ENCODE data around the gene TXN.
"Not testable (repeated sequence)": the region's sequence is repeated elsewhere in the genome, so short reads cannot be mapped to it uniquely, and the experiment has no call there.

The TXN gene

DNA sequence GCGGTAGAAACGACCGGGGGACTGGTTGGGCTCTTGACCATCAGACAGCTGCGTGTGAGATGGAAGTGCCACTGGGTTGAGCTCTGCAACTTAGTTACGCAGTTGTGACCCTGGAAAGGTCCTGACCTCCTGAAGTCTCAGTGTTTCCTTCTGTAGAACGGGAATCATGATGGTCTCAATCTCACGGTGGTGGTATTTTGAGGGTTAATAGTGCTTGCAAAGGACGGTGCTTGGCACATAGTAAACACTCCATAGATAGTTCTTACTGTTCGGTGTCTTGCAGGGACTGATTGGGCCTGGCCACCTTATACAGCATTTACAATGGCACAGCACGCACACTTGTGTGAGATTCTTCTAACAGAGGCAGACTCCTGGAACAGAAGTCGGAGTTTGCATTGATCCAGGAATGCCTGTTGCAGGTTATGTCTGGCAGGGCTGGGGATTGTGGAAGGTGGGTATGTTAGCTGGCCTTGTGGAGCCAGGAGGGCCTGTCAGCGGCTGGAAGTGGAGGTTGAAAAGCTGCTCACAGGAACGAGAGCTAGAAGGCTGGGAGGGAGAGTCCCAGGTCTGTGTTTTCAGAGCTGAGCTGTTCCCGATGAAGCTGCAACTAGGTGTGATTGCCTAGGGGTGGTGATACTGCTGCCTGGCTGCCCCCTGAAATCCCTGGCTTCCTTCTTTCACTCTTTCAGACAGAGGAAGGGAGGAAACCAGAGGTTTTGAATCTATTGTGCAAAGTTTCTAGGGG is 962 bp upstream of the TXN start:
- DNase-seq, result peak; percentile 55

DNA sequence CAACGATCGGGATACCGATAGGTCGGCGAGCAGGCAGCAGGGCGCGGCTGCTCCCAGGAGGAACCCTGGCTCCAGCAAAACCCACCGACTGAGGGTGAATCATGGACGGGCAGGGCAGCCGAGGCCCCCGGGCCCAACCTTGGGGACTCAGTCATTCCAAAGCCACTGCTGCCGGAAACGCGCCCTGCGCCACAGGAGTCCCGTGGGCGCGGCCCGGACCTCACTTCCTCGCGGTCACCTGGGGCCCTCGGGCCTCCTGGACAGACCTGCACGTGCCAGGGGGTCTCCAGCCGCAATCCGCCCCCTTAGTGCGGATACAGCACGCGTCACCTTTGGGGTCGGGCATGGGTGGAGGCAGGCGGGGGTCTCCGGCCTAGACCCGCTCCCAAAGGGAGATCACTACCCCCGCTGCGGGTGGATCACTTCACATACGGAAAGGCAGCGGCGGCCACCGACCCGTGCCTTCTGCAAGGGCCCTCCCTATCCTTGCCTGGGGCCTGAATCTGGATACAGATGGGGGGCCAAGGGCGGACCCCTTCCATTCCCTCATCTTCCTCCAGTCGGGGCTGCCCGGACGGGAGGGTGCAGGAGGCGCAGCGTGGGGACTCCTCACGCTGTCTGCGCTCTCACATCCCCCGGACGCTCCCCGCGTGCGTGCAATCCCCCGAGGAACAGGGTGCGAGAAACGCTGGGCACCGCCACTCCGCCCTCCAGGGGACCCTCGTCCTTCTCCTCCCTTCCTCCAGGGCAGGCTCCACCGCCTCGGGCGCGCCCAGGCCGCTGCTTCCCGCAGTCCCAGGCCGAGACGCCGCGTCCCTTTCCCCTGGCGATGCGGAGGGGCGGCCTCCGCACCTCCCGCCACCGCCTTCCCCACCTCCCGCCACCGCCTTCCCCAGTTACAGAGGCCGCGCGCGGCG is 586 bp downstream of the TXN start:
- peak; percentile 83 for DNase-seq

DNA sequence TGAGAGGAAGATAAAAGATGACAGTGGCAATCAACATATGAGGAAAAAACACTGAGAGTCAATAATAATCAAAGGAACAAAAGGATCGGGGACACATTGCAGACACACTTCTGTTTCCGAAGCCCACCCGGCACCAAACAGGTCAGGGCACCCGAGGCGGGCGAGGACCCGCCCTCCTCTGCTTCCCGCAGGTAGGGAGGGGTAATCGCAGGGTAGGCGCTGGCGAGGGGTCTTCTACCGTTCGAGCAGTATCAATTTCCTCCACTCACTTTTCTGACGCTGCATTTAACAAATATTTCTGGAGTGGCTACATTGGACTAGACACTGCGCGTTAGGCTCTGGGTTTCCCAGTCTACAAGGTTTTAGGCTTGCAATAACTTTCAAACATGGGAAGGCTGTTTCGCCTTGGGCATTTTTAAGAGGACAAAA is 1.3 kb downstream of the TXN start:
- no peak for DNase-seq

DNA sequence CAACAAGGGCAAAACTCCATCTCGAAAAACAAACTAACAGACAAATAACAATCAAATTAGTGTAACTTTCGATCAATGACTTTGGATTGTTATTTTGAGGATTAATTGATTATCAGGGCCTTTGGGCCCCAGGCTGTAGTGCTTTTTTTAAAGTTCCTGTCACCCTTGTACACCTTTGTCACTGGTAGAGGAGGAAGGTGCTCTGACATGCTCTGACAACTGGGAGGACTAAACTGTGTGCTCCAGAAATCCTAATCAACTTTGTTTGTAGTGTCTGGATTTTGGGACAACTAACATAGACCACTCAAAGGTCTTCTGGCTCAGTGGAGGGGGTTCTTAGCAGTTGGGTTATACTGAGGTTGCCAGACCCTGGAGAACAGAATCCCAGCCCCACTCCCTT is 1.8 kb downstream of the TXN start:
- DNase-seq, result no peak

DNA sequence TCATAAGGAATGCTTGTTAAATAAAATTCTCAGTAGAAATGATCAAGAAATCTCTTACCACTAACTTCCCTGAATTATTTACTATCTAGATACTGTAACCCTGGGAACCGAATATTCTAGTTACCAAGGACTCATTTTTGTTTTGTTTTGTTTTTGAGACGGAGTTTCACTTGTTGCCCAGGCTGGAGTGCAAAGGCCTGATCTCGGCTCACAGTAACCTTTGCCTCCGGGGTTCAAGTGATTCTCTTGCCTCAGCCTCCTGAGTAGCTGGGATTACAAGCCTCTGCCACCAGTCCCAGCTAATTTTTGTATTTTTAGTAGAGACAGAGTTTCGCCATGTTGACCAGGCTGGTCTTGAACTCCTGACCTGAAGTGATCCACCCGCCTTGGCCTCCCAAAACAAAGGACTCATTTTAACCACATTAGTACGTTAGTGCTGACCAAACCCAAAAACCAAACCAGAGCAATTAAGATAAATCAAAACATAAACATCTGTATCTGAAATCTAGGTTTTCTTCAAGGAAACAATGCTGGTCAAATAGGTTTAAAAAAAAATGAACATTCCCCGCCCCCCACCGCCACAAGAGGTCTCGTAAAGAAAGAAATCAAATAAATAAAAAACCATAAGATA is 3.7 kb downstream of the TXN start:
- DNase-seq, result no peak

DNA sequence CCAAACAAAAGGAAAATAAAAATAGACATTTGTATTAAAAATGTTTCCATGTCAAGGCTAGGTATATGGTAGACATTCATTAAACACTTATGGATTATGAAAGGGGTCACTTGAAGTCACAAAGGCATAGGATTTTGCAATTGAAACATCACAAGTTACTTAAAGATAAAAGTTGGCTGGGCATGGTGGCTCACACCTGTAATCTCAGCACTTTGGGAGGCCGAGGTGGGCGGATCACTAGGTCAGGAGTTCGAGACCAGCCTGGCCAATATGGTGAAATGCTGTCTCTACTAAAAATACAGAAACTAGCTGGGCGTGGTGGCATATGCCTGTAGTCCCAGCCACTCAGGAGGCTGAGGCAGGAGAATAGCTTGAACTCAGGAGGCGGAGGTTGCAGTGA is 4.5 kb downstream of the TXN start:
- DNase-seq, result not testable (repeated sequence)

DNA sequence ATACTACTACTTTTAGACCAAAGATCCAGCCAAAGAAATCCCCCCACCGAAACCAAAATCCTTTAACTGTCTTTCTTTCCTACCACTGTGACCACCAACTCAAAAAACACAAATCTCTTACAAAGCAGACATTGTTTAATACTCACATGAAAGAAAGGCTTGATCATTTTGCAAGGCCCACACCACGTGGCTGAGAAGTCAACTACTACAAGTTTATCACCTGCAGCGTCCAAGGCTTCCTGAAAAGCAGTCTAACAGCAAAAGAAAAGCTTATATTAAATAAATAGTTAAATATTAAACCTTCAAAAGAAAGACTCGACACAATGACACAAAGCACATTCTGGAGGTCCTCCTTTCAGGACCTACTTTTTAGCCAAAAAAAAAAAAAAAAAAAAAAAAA is 5.1 kb downstream of the TXN start:
- DNase-seq, result no peak

DNA sequence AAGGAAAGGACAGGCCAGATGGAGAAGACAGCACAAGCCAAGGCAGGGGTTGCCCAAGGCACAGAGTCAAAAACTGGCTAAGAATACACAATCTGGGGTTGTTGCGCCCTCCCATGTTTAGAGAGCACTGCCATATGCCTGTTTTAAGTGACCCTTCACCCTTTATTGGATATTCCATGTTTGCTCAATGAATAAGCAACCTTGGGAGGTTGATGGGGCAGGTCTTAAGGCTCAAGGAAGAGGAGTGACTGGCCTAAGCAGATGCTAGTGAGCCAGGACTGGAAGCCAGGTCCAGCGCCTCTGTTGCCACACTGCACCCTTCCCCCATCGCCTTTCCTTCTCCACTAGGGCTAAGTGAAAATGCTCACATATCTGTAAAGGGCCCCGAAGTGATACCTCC is 6.7 kb downstream of the TXN start:
- no peak for DNase-seq

DNA sequence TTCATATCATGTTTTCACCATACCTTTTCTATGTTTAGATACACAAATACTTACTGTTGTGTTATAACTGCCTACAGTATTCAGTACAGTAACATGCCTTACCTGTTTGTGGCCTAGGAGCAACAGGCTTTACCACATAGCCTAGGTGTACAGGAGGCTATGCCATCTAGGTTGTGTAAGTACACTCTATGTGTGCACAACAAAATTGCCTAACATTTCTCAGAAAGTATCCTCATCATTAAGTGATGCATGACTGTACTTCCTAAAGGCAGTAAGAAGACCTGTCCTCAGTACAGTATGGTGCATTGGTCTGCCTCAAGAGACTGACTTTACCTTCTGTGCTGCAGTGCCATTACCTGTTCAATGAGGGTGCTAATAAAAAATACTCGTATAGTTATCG is 7.9 kb downstream of the TXN start:
- no peak for DNase-seq

DNA sequence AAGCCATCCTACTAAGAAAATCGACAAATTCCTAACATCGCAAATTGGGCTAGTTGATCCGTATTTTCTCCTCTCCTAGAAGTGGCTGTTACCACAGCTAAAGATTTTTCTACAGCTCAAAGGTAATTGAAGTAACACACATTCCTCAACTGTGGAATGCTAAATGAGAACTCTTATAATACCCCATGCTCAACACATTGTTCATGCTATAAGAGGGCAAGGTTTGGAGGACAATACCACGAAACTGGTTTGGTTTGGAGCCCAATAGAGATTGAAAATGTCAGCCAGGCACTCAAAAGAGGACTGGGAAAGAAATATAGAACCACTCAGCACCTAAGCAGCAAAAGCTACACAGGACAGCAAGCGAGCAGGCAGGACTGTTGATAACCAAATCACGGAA is 10.1 kb downstream of the TXN start:
- no peak for DNase-seq

DNA sequence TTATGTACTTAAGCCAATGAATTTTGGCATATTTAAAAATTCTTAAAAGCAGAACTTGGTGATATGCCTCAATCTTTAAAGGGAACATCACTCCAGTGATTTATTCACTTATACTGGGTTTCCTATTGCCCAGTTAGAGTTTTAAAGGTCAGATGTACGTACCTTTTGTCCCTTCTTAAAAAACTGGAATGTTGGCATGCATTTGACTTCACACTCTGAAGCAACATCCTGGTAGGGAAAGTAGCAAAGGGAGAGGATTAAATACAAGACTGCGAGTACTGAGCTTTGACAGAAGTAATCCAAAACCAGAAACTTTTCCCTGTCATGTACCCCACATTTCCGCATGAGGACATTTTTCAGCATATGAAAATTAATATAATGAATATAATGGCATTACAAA is 11.7 kb downstream of the TXN start:
- no peak for DNase-seq

DNA sequence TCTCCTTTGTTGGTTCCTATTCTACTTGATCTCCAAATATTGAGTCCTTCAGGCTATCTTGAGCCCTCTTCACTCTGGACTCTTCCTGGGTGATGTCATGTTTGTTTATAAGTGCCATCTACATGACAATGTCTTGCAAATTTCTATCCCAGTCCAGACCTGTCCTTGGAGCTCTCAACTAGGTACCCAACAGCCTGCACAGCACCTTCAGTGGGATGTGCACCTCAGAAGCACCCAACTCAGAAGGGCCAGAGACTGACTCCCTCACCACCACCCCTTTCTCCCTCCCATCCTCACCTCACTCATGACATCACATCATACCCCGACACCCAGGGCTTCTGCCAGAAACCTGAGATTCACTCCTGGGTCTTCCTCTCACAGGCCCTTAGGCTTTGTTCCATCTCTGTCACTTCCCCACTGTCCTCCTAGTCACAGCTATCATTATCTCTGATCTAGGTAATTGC is 14.4 kb downstream of the TXN start:
- no peak for DNase-seq

DNA sequence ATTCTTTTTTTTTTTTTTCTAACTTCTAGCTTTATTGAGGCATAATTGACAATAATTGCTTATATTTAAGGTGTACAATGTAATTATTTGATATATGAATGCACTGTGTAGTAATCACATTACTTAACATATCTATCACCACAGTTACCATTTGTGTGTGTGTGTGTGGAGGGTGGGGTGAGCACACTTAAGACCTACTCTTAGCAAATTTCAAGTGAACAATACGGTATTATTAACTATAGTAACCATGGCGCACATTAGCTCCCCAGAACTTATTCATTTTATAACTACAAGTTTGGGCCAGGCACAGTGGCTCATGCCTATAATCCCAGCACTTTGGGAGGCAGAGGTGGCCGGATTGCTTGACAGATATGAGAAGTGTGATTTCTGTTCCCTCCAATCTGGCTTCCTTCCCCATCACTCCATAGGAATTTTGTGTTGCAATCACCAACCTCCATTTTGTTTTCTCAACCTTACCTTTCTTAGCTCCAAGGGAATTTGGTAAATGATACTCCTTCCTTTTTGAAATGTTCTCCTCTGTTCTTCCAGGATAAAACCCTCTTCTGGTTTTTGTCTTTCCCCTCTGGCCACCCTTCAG is 14.9 kb downstream of the TXN start:
- DNase-seq, result no peak

DNA sequence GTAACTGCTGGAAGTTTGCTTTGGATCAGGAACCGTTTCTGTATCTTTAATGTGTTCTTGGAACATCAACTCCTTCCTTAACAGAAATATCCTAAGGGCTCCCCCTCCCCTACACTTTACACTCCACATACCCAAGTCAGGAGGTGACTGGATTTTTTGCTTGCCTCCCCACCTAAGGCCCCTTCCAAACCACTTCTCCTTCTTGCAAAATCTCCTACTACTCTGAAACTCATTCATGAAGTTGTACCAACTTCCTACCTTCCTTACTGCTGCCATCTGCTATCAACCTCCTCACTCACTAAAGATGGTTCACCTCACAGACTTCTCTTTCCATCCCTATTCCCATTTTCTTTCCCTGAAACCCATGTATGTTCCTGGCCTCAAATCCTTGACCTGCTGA is 16.1 kb downstream of the TXN start:
- no peak for DNase-seq

DNA sequence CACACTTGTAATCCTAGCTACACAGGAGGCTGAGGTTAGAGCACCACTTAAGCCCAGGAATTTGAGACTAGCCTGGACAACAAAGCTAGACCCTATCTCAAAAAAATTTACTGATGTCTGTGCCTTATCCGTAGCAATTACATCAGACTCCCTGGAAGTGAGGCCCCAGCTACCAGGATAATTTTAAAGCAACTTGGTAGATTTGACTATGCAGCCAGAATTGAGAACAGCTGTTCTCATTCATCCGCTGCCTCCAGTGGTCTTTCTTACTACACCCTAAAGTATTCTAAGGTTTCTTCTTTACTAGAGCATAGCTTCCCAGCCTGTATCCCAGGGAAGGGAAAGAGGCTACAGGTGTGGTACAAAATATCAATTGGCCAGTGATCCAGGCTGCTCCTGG is 28.0 kb downstream of the TXN start:
- DNase-seq, result no peak

DNA sequence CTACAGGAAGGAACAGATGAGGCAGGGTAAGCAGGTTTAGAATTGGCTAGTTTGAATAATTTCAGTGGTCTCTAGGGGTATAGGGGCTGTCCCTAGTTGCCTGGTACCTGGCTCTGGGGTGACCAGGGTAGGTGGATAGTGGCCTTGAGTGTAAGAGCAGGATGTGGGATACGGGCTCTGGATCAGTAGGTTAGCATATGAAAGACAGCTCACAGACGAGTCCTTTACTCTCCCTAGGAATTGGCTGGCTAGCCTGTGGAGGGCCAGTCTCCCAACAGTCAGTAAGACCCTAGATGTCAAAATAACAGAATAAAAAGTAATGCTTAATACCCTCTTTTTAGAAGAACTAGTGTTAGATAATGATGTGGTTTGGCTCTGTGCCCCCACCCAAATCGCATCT is 31.7 kb downstream of the TXN start:
- no peak for DNase-seq

DNA sequence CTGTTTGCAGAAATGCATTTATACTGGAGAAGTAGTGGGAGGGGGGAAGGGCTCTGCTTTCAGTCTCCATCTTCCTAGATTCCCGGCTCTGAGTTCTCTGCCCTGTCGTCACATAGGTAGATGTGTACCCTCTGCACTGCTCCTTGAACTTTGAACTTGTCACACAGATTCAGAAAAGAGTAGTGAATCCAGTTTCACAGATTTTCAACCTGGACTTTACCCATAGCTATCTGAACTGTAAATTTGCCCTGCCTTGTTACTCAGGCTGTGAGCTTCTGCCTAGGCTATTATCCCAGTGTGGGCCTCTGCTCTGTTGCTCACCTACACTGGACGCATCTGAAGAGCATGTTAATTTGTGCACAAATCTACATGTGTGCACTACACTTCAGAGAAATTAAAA is 35.5 kb downstream of the TXN start:
- DNase-seq, result no peak

DNA sequence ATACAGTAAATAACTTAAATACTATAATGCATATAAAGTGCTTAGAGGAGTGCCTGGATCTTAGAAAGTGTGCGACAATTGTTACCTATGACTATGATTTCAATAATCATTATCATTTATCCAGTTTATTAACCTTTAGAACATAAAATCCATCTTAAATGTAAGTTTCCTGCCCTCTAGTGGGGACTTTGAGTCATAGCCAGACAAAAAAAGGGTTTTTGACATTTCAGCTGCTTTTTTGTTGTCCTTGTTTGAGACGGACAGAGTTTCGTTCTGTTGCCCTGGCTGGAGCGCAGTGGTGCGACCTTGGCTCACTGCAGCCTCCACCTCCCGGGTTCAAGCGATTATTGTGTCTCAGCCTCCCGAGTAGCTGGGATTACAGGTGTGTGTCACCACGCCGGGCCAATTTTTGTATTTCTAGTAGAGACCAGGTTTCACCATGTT is 38.6 kb downstream of the TXN start:
- no peak for DNase-seq

DNA sequence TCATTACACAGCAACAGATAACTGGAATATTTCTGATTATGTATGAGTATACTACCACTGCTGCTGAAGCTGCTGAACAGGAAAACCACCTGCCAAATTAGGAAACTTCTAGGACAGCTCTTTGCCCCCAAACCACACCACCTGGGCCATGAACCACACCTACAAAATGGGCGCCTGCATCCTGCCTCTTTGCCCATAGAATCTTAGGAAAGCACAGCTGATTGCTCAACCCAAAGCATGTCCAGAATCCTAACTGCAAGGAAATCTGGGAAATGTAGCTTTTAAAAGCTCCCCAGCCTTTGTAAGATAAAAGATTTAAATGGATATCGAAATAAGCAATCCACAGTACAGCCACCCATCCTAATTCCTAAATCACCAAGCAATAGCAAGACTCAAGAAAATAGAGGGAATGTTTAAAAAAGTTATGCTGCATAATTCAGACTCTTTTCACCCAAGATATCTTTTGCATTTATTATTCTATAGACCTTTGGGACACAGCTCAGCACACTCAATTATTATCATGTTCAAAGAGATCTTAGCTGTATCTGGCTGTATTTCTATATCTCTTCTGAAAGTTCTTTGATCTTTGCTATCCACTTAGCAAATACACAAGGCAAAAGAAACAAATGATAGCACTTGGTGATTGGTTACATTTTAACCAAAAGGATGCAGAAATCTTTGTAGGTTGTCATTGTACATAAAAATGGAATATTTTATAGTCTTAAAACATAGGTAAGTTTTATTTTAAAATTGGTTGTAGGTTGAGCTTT is 41.5 kb downstream of the TXN start:
- DNase-seq, result no peak

DNA sequence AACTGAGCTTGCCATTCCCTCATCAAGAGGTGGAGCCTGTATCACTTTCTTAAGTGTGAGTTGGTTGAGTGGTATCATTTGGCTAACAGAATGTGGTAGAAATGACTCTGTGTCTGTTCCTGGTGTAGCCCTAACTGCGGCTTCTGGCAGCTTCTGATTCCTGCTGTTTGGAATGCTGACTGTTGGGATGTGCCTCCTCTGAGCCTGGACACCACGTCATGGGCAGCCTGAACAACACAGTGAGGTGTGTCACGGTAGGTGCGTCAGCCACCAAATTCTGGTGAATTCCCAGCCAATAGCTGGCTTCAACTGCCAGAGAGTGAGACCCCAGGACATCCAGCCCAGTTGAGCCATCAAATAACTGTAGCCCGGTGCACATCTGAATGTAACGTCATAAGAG is 42.2 kb downstream of the TXN start:
- no peak for DNase-seq

DNA sequence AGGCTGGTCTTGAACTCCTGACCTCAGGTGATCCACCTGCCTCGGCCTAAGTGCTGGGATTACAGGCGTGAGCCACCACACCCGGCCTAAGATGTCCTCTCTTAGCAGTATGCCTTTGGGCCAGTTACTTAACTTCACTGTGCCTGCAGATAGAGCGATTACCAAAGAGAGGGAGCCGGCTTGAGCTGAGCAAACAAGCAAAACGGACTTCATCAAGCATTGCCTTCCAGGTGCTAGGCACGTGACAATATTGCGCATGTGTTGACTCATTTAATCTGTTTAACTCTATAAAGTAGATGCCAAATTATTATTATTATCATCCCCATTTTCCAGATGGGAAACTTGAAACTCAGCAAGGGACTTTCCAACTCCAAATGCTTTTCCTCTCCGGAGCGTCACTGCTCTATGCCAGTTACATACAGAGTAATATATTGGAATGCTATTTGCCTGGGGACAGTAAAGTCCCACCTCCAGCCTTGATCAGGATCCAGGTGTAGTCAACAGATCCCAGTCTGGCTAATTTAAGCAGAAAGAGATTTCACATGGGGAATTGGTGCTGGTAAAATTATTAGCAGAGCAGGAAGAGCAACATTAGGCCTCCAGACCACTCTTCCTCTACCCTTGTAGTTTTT is 42.8 kb downstream of the TXN start:
- DNase-seq, result no peak

DNA sequence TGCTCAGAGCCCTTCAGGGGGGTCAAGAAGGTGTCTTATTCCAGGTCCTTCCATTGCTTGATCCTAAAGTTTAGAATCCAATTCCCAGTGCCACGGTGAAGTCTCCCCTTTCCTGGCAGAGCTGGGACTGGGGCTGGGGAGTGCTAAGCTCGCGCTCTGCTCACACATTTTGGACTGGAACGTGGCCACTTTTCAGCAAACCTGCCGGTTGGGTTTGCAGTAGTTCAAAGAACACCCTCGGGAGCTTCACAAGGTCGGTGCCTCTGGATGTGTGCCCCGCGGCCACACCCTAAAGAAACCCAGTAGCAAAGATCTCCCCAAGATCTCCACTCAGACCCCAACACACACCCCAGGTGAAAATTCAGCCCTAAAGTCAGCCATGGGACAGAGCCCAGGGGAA is 48.3 kb downstream of the TXN start, which contains the start of gene C9orf152:
TSS of gene C9orf152 (minus strand) at position 129 of the 400 bp plus-strand sequence. CDS start 580 bp downstream, outside the sequence.
- DNase-seq, result no peak
